Transverse colon (tissue), 4 donors: Measurements from ENCODE around the gene ZNRF3.

Source experiments
- POLR2A ChIP-seq: fragments of 450-650 bp; IDR thresholded peaks from one replicate; pipeline ENCODE4 v1.6.1; 2016; ENCODE audit warnings: antibody characterized with exemption, mild to moderate bottlenecking, moderate library complexity
- POLR2AphosphoS5 ChIP-seq, 3 donors: sonication (generic); formaldehyde crosslinking; IDR thresholded peaks; one replicate each; pipeline ENCODE4 v1.6.1; 2016; ENCODE audit warnings: antibody characterized with exemption in 3 of 3
- TF ChIP-seq, protein P1 (sequence below), 5 experiments: fragments of 200-600 bp in 3 of 5; fragments of 450-650 bp in 2 of 5; sonication (generic) in 3 of 5; IDR thresholded peaks; 1 replicate in 2 of 5; 2 replicates in 3 of 5; pipeline ENCODE4 v1.5.1; 2016 to 2017; ENCODE audit warnings: antibody characterized with exemption in 5 of 5, inconsistent platforms in 3 of 5, mild to moderate bottlenecking in 2 of 5, moderate library complexity in 1 of 5

DNA sequence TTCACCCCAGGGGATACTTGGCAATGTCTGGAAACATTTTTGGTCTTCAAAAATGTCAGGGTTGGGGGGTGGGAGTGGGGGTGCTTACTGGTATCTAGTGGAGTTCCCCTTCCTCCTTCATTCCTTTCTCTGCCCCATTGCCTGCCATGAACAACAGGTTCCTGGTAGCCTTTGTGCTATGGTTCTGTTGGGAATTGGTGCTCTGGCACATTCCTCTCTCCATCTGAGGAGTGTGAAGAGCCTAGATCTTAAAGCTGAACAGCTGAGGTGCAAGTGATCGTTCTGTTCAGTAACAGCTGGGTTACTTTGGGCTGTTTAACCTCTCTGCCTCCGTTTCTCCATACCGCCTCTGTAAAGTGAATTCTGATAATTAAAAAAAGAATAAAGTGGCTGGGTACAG, 114.0 kb downstream of the ZNRF3 start:
- TF ChIP-seq, protein P1, sequence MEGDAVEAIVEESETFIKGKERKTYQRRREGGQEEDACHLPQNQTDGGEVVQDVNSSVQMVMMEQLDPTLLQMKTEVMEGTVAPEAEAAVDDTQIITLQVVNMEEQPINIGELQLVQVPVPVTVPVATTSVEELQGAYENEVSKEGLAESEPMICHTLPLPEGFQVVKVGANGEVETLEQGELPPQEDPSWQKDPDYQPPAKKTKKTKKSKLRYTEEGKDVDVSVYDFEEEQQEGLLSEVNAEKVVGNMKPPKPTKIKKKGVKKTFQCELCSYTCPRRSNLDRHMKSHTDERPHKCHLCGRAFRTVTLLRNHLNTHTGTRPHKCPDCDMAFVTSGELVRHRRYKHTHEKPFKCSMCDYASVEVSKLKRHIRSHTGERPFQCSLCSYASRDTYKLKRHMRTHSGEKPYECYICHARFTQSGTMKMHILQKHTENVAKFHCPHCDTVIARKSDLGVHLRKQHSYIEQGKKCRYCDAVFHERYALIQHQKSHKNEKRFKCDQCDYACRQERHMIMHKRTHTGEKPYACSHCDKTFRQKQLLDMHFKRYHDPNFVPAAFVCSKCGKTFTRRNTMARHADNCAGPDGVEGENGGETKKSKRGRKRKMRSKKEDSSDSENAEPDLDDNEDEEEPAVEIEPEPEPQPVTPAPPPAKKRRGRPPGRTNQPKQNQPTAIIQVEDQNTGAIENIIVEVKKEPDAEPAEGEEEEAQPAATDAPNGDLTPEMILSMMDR (IDR thresholded peaks at IDR 0.05) = no peak
- TF ChIP-seq POLR2AphosphoS5 (IDR thresholded peaks at IDR 0.05) (no peak), POLR2A (no peak)
